H1 (cell line): Measurements from ENCODE around the gene CACNA1G. TPM values are rescaled to one million over a fixed set of nuclear protein-coding genes. Genes with fewer than 3 reads are reported as not detected.

ENCODE experiments used
- CTCF ChIA-PET: fragments of 300-600 bp; sonication (Branson Sonifier 250); formaldehyde crosslinking; loops from one replicate; lab custom pipeline; 2021; ENCODE audit not compliant: partially characterized antibody; lab: Charles Lee
- POLR2A ChIA-PET: fragments of 300-600 bp; sonication (Branson Sonifier 250); formaldehyde crosslinking; loops from one replicate; lab custom pipeline; 2021; ENCODE audit warnings: inconsistent platforms; ENCODE audit not compliant: partially characterized antibody; lab: Charles Lee
- DNase-seq, 2 experiments: peaks; one replicate each; pipeline versions ENCODE4 v3.0.0 to v3.0.0-alpha.2; 2010 to 2022; ENCODE audit warnings: low spot score in 2 of 2, low read depth in 1 of 2, mixed read lengths in 1 of 2
- FAIRE-seq: peaks from 2 replicates; lab custom pipeline; 2011; peaks lifted over from hg19 to GRCh38; lab: Jason Lieb, UNC
- H2AFZ ChIP-seq: 2 replicates; pipeline ENCODE4 v1.8.1; 2012; ENCODE audit warnings: low read length, inconsistent platforms
- H2AK5ac ChIP-seq: 2 replicates; pipeline ENCODE4 v1.6.1; 2013; ENCODE audit warnings: low read depth, low read length
- H2BK120ac ChIP-seq: replicated peaks from 2 replicates; pipeline ENCODE3; 2013; ENCODE audit warnings: low read depth, low read length, inconsistent platforms
- H2BK12ac ChIP-seq: 2 replicates; pipeline ENCODE4 v1.6.1; 2013; ENCODE audit warnings: low read depth, low read length
- H2BK15ac ChIP-seq: 2 replicates; pipeline ENCODE4 v1.6.1; 2013; ENCODE audit warnings: low read length
- H2BK20ac ChIP-seq: 2 replicates; pipeline ENCODE4 v1.6.1; 2013; ENCODE audit warnings: low read length
- H2BK5ac ChIP-seq: 2 replicates; pipeline ENCODE4 v1.6.1; 2013; ENCODE audit warnings: low read depth, low read length
- H3K14ac ChIP-seq: 2 replicates; pipeline ENCODE4 v1.6.1; 2013; ENCODE audit warnings: inconsistent platforms; ENCODE audit not compliant: insufficient read length
- H3K18ac ChIP-seq: 2 replicates; pipeline ENCODE4 v1.6.1; 2013; ENCODE audit warnings: low read length; ENCODE audit errors: extremely low read depth
- H3K23ac ChIP-seq: 2 replicates; pipeline ENCODE4 v1.6.1; 2013; ENCODE audit warnings: inconsistent platforms; ENCODE audit not compliant: insufficient read length
- H3K23me2 ChIP-seq: 2 replicates; pipeline ENCODE4 v1.6.1; 2013; ENCODE audit warnings: low read depth, low read length
- H3K27ac ChIP-seq: 2 replicates; pipeline ENCODE4 v1.6.1; 2011; ENCODE audit warnings: low read depth, low read length, inconsistent platforms
- H3K27me3 ChIP-seq, 4 experiments: replicated peaks in 1 of 4; 1 replicate in 1 of 4; 2 replicates in 3 of 4; pipeline versions ENCODE4 v1.6.1 to v1.8.1; 2011 to 2013; ENCODE audit warnings: low read length in 3 of 4, mild to moderate bottlenecking in 3 of 4, inconsistent platforms in 2 of 4, mixed read lengths in 2 of 4, moderate library complexity in 1 of 4; ENCODE audit not compliant: control insufficient read depth in 3 of 4, insufficient read depth in 3 of 4; ENCODE audit errors: extremely low read depth in 1 of 4
- H3K36me3 ChIP-seq, 4 experiments: 2 replicates each; pipeline versions ENCODE4 v1.6.1 to v1.8.1; 2011 to 2013; ENCODE audit warnings: mild to moderate bottlenecking in 4 of 4, low read length in 3 of 4, moderate library complexity in 2 of 4, control low read depth in 1 of 4, inconsistent platforms in 1 of 4; ENCODE audit not compliant: insufficient read depth in 4 of 4, control insufficient read depth in 2 of 4
- H3K4ac ChIP-seq: replicated peaks from 2 replicates; pipeline ENCODE3; 2013; ENCODE audit warnings: low read length, low read depth, mixed read lengths, inconsistent platforms; ENCODE audit not compliant: insufficient read length
- H3K4me1 ChIP-seq, 4 experiments: replicated peaks in 1 of 4; 1 replicate in 1 of 4; 2 replicates in 3 of 4; pipeline versions ENCODE4 v1.6.1 to v1.8.1; 2011 to 2013; ENCODE audit warnings: low read length in 3 of 4, inconsistent platforms in 2 of 4, mixed read lengths in 1 of 4; ENCODE audit not compliant: insufficient read depth in 4 of 4, control insufficient read depth in 3 of 4
- H3K4me2 ChIP-seq, 2 experiments: 2 replicates each; pipeline versions ENCODE4 v1.6.1 to v1.8.1; 2011 to 2013; ENCODE audit warnings: low read depth in 2 of 2, low read length in 2 of 2, control low read depth in 1 of 2, inconsistent platforms in 1 of 2, mild to moderate bottlenecking in 1 of 2; ENCODE audit not compliant: insufficient read depth in 1 of 2
- H3K4me3 ChIP-seq, 4 experiments: fragments of 200-600, 300-600 bp in 1 of 4; sonication (generic), shearing (Covaris generic), sonication (Bioruptor Twin) in 1 of 4; 2 replicates each; pipeline versions ENCODE4 v1.5.1 to v1.8.1; 2011 to 2016; ENCODE audit warnings: low read length in 4 of 4, low read depth in 3 of 4, control low read depth in 2 of 4, inconsistent platforms in 2 of 4, mild to moderate bottlenecking in 2 of 4, mixed read lengths in 1 of 4, moderate library complexity in 1 of 4; ENCODE audit not compliant: insufficient read depth in 2 of 4; ENCODE audit errors: extremely low read depth in 1 of 4
- H3K56ac ChIP-seq: replicated peaks from 2 replicates; pipeline ENCODE3; 2013; ENCODE audit warnings: low read depth, mild to moderate bottlenecking, mixed read lengths, low read length, inconsistent platforms; ENCODE audit not compliant: insufficient read length
- H3K79me1 ChIP-seq: 2 replicates; pipeline ENCODE4 v1.6.1; 2013; ENCODE audit warnings: low read depth, low read length, control low read depth
- H3K79me2 ChIP-seq, 2 experiments: 2 replicates each; pipeline versions ENCODE4 v1.6.1 to v1.8.1; 2012 to 2013; ENCODE audit warnings: low read length in 2 of 2, mild to moderate bottlenecking in 2 of 2, inconsistent platforms in 1 of 2; ENCODE audit not compliant: insufficient read depth in 2 of 2, control insufficient read depth in 1 of 2
- H3K9ac ChIP-seq, 4 experiments: replicated peaks in 1 of 4; 1 replicate in 1 of 4; 2 replicates in 3 of 4; pipeline versions ENCODE4 v1.6.1 to v1.8.1; 2011 to 2013; ENCODE audit warnings: low read depth in 3 of 4, low read length in 3 of 4, control low read depth in 2 of 4, mild to moderate bottlenecking in 2 of 4, moderate library complexity in 2 of 4, inconsistent platforms in 1 of 4; ENCODE audit errors: extremely low read depth in 1 of 4
- H3K9me3 ChIP-seq, 2 experiments: 2 replicates each; pipeline versions ENCODE4 v1.6.1 to v1.8.1; 2012 to 2013; ENCODE audit warnings: mild to moderate bottlenecking in 2 of 2, moderate library complexity in 2 of 2, control low read depth in 1 of 2, inconsistent platforms in 1 of 2, low read depth in 1 of 2, low read length in 1 of 2, mixed read lengths in 1 of 2; ENCODE audit not compliant: insufficient read depth in 2 of 2
- H4K20me1 ChIP-seq, 2 experiments: replicated peaks in 1 of 2; 2 replicates each; pipeline versions ENCODE3 to v1.8.1; 2011 to 2013; ENCODE audit warnings: inconsistent platforms in 2 of 2, low read length in 2 of 2, mild to moderate bottlenecking in 1 of 2; ENCODE audit not compliant: insufficient read depth in 2 of 2, control insufficient read depth in 1 of 2
- H4K5ac ChIP-seq: 2 replicates; pipeline ENCODE4 v1.6.1; 2013; ENCODE audit warnings: low read length, low read depth, mixed read lengths, inconsistent platforms; ENCODE audit not compliant: insufficient read length
- H4K8ac ChIP-seq: 2 replicates; pipeline ENCODE4 v1.8.0; 2013; ENCODE audit warnings: mild to moderate bottlenecking, moderate library complexity, low read length, inconsistent platforms; ENCODE audit not compliant: insufficient read depth; ENCODE audit errors: extremely low read depth
- H4K91ac ChIP-seq: replicated peaks from 2 replicates; pipeline ENCODE3; 2013; ENCODE audit warnings: low read length, mixed read lengths, inconsistent platforms; ENCODE audit not compliant: insufficient read length
- BCL11A ChIP-seq, 2 experiments: IDR thresholded peaks; one replicate each; pipeline ENCODE4 v1.6.1; 2011; ENCODE audit warnings: low read depth in 2 of 2, low read length in 2 of 2, mild to moderate bottlenecking in 2 of 2
- CBX5 ChIP-seq: fragments of 300-800, 300-1000 bp; sonication (generic); IDR thresholded peaks from 2 replicates; pipeline ENCODE4 v1.7.1; 2016; ENCODE audit warnings: antibody characterized with exemption, low read length, low read depth
- KDM4A ChIP-seq: IDR thresholded peaks from one replicate; pipeline ENCODE4 v1.7.1; 2012; ENCODE audit warnings: low read depth, mild to moderate bottlenecking, moderate library complexity, low read length, inconsistent platforms; ENCODE audit not compliant: severe bottlenecking
- SRF ChIP-seq: IDR thresholded peaks from 2 replicates; pipeline ENCODE4 v1.6.1; 2011; ENCODE audit warnings: mild to moderate bottlenecking, low read depth, low read length, moderate library complexity
- TBP ChIP-seq: IDR thresholded peaks from 2 replicates; pipeline ENCODE4 v1.6.1; 2011; ENCODE audit warnings: low read depth, low read length, improper control_type of control experiment
- WGBS, 2 experiments: shearing (Covaris generic) in 1 of 2; methylation state at CpG; one replicate each; pipeline versions ENCODE4 v1.1.6 to v1.1.7; 2013 to 2015; ENCODE audit warnings: low lambda C conversion rate in 2 of 2, mixed read lengths in 2 of 2, inconsistent platforms in 1 of 2, low coverage in 1 of 2, missing lambda C conversion rate in 1 of 2; ENCODE audit not compliant: insufficient replicate concordance in 2 of 2, insufficient coverage in 1 of 2, insufficient read length in 1 of 2; ENCODE audit errors: extremely low coverage in 1 of 2, missing lambda C conversion rate in 1 of 2; 5-methylcytosine and 5-hydroxymethylcytosine counted together
- long read RNA-seq, 2 experiments: library from RNA in 1 of 2; library from capped mRNA in 1 of 2; stranded (forward); transcript quantifications; one replicate each; pipeline ENCODE4 v2.0.0, GENCODE V29; 2021; ENCODE audit warnings: inconsistent platforms in 1 of 2
- polyA minus RNA-seq, 3 experiments: library from RNA; depleted of rRNA, polyadenylated mRNA; stranded (reverse); fragments of >200 nt; gene quantifications; 1 replicate in 2 of 3; 2 replicates in 1 of 3; pipeline ENCODE4 v1.2.3, GENCODE V29; 2011
- polyA plus RNA-seq, 7 experiments: library from polyadenylated mRNA; depleted of rRNA in 3 of 7; stranded (reverse) in 5 of 7; unstranded in 2 of 7; fragments of >200 nt in 5 of 7; fragments of 200-250 nt in 2 of 7; gene quantifications; 1 replicate in 5 of 7; 2 replicates in 1 of 7; 4 replicates in 1 of 7; pipeline versions ENCODE4 v1.2.1 to v1.2.3, GENCODE V29; 2011 to 2013; ENCODE audit warnings: missing spikeins in 2 of 7, mixed read lengths in 2 of 7
- total RNA-seq: library from RNA; stranded (reverse); fragmentation: NEBNext Ultra II Directional; extraction: Animal tissue kit (Norgen Biotek cat#: 25700); gene quantifications from 2 replicates; pipeline ENCODE4 v1.2.1, GENCODE V29; 2021
- TF ChIP-seq, protein P1 (sequence below): IDR thresholded peaks from 2 replicates; pipeline ENCODE4 v1.6.1; 2012; ENCODE audit warnings: inconsistent platforms
- TF ChIP-seq, protein P2 (sequence below): IDR thresholded peaks from 2 replicates; pipeline ENCODE4 v1.6.1; 2011; ENCODE audit warnings: low read length, improper control_type of control experiment

CACNA1G gene
- total RNA-seq (4.8 and 4.9 TPM in 2 replicates), polyA plus RNA-seq (2011; rRNA removed) (2.9 and 4.8 TPM in 2 replicates), polyA minus RNA-seq (2011; rRNA and poly(A)+ RNA removed) (5.9 and 6.1 TPM in 2 replicates)
- 3.4 TPM for polyA plus RNA-seq (2011; cell fraction: cytosol; rRNA removed)
- polyA plus RNA-seq (2011; cell fraction: nucleus; rRNA removed) = 10.8 TPM
- 4.0 to 4.7 TPM (median 4.5 TPM) in 4 replicates for polyA plus RNA-seq (2012, experiment 1 of 2)
- 4.1 TPM for polyA plus RNA-seq (2012, experiment 2 of 2)
- 2.5 TPM for polyA plus RNA-seq (2013, experiment 1 of 2)
- polyA plus RNA-seq (2013, experiment 2 of 2) = 2.6 TPM
- polyA minus RNA-seq (2011; cell fraction: cytosol; rRNA and poly(A)+ RNA removed) = 3.8 TPM
- 7.7 TPM for polyA minus RNA-seq (2011; cell fraction: nucleus; rRNA and poly(A)+ RNA removed)
- long read RNA-seq, experiment 1, partial matches to known transcripts = 1 of 4 reads
- long read RNA-seq, experiment 1, other reads (novel, unspliced or antisense) = 3 of 4 reads
- long read RNA-seq, experiment 2, partial matches to known transcripts = 1 of 1 reads
- long read RNA-seq, experiment 2, other reads (novel, unspliced or antisense) = 0 of 1 reads

DNA sequence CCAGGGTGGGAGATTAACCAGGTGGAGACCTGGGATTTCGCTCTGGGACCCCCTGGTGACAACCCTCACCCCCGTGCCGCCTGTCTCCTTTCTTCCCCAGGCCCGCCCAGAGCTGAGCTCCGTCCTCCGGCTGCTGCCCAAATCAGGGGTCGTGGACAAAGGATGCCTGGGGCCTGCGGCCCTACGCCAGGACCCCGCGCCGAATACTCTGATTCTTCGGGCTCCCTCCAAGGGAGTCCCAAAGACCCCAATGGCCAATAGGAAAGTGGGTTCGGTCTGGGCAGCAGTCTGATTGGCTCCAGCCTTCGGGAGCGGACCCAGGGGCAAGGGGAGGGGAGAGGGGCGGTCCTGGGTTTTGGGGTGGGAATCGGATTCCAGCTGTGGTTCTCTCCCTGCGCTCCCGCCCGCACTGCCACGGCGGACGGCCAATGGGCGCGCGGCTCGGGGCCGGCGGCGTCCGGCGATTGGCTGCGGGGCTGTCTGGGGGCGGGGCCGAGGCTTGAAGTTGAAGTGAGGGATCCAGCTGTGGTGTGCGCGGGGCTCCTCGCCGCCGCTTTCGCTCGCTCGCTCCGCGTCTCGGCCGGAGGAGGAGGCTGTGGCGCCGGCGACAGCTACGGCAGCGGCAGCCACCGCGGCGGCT, at the start of gene CACNA1G:
Gene CACNA1G, plus strand, starts transcription at position 531 of the 640 bp plus-strand sequence. CDS start 745 bp downstream, outside the sequence.
- WGBS, 2 experiments = 1% methylated on average over 17 of the region's 56 CpGs; no CpG with 5 or more reads in 1 of the 2 experiments
- Histone ChIP-seq H3K79me2 (no peaks in the 10 kb centered on the region), H3K4ac (peak within 1 kb of the TSS; percentile 2), H3K79me1 (no peaks in the 10 kb centered on the region), H3K36me3 (no peaks in the 10 kb centered on the region), H4K5ac (no peak within 1 kb of the TSS), H3K9me3 (no peaks in the 10 kb centered on the region), H3K18ac (peak within 1 kb of the TSS; percentile 83), H4K8ac (peak within 1 kb of the TSS; percentile 89), H2BK20ac (no peak within 1 kb of the TSS), H3K4me2 (peak within 1 kb of the TSS; percentile 75 to 91), H2AFZ (0 out of 2 replicates have a peak within 1 kb of the TSS, but pooled peaks have one; percentile 34), H3K23me2 (peaks cover 17% of the 10 kb centered on the region; the same call in 1 of the 2 replicates), H3K56ac (peak within 1 kb of the TSS; percentile 42), H2BK15ac (no peak within 1 kb of the TSS; the same call in 1 of the 2 replicates), H4K91ac (no peak within 1 kb of the TSS), H3K4me1 (peaks cover 0 to 33% (median 19%) of the 10 kb centered on the region in 4 experiments; a peak in 6 of 7 replicates), H3K4me3 (peak within 1 kb of the TSS; percentile 35 to 63 (median 51)), H4K20me1 (peaks cover 4 to 7% of the 10 kb centered on the region in 2 experiments), H3K14ac (no peak within 1 kb of the TSS), H3K27ac (no peak within 1 kb of the TSS), H3K27me3 (peaks cover 25 to 71% (median 63%) of the 10 kb centered on the region in 4 experiments), H2BK5ac (no peak within 1 kb of the TSS; the same call in 1 of the 2 replicates), H2AK5ac (no peak within 1 kb of the TSS), H3K9ac (no peak within 1 kb of the TSS; a peak in 1 of 7 replicates), H2BK120ac (no peak within 1 kb of the TSS), H3K23ac (no peak within 1 kb of the TSS), H2BK12ac (peak within 1 kb of the TSS; percentile 44; the same call in 1 of the 2 replicates)
- DNase-seq (peak; percentile 90 to 99), FAIRE-seq (peak; percentile 28)
- ChIA-PET POLR2A (interaction anchor here (0.6 to 1.9 kb wide), 7 partner anchors 10 to 112 kb away, joined by 3 to 7 read pairs (median 5); partner anchors contain the start of gene SPATA20), CTCF (interaction anchor here (0.7 to 7.2 kb wide), 13 partner anchors 9 to 137 kb away, joined by 3 to 89 read pairs (median 4); no protein-coding TSS in a partner anchor)
- TF ChIP-seq BCL11A (IDR thresholded peaks at IDR 0.05; ENCODE audit: low read depth in 2 of 2, low read length in 2 of 2) (no peak), CBX5 (no peak), TBP (peak; percentile 27; the same call in 1 of the 2 replicates), SRF (no peak), KDM4A (peak; percentile 48)
- TF ChIP-seq, protein P1, sequence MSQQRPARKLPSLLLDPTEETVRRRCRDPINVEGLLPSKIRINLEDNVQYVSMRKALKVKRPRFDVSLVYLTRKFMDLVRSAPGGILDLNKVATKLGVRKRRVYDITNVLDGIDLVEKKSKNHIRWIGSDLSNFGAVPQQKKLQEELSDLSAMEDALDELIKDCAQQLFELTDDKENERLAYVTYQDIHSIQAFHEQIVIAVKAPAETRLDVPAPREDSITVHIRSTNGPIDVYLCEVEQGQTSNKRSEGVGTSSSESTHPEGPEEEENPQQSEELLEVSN = peak; percentile 55
- TF ChIP-seq, protein P2, sequence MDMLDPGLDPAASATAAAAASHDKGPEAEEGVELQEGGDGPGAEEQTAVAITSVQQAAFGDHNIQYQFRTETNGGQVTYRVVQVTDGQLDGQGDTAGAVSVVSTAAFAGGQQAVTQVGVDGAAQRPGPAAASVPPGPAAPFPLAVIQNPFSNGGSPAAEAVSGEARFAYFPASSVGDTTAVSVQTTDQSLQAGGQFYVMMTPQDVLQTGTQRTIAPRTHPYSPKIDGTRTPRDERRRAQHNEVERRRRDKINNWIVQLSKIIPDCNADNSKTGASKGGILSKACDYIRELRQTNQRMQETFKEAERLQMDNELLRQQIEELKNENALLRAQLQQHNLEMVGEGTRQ = no peak
